ENCODE results near the gene B3GALT6.

DNA sequence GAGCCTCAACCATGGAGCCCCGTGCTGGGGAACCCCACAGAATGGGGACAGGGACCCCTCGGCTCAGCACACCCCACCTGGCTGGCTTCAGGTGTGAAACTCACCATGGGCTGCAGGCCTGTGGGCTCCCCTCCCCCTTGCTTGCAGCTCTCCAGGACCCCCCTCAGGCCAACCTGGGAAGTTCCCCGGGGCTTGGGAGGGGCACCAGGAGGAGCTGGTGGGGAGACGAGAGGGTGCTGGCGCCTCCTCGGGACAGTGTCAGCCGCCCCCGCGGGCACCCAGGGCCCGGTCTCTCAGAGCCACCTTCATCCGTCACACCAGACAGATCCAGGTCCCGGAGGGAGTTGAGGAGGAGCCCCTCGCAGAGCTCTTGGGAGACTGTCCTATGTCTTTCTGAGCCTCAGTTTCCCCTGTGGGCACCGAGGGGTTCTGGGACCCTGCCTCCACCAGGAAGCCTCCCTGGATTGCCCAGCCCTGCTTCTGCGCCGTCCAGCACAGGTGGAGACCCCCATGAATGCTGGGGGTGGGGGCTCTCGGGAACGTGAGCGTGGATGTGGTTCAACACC, 25.0 kb upstream of the B3GALT6 start:
- TF ChIP-seq, protein P1, sequence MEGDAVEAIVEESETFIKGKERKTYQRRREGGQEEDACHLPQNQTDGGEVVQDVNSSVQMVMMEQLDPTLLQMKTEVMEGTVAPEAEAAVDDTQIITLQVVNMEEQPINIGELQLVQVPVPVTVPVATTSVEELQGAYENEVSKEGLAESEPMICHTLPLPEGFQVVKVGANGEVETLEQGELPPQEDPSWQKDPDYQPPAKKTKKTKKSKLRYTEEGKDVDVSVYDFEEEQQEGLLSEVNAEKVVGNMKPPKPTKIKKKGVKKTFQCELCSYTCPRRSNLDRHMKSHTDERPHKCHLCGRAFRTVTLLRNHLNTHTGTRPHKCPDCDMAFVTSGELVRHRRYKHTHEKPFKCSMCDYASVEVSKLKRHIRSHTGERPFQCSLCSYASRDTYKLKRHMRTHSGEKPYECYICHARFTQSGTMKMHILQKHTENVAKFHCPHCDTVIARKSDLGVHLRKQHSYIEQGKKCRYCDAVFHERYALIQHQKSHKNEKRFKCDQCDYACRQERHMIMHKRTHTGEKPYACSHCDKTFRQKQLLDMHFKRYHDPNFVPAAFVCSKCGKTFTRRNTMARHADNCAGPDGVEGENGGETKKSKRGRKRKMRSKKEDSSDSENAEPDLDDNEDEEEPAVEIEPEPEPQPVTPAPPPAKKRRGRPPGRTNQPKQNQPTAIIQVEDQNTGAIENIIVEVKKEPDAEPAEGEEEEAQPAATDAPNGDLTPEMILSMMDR (IDR thresholded peaks at IDR 0.05) = no peak
- no peak for TF ChIP-seq EP300 (IDR thresholded peaks at IDR 0.05)
- TF ChIP-seq POLR2A (IDR thresholded peaks at IDR 0.05) = no peak
